CD14-positive monocyte (primary cell): Measurements from ENCODE around the gene SLC12A8. TPM values are rescaled to one million over a fixed set of nuclear protein-coding genes. Genes with fewer than 3 reads are reported as not detected.
A peak's percentile ranks its signal among the peaks of the same experiment; 100 is the strongest.

Experiments
- DNase-seq, 3 donors: peaks; one replicate each; pipeline ENCODE4 v3.0.0-alpha.2; 2011 to 2022
- H2AFZ ChIP-seq: 2 replicates; pipeline ENCODE4 v1.6.0; 2012; ENCODE audit warnings: mild to moderate bottlenecking, low read depth, low read length, inconsistent platforms; ENCODE audit not compliant: insufficient read depth, poor library complexity, severe bottlenecking
- H3K27ac ChIP-seq, 2 donors: 1 replicate in 1 of 2; 2 replicates in 1 of 2; pipeline ENCODE4 v1.5.1; 2012 to 2013; ENCODE audit warnings: low read length in 2 of 2, control low read depth in 1 of 2, inconsistent platforms in 1 of 2, low read depth in 1 of 2, mild to moderate bottlenecking in 1 of 2
- H3K27me3 ChIP-seq, 2 donors: one replicate each; pipeline versions ENCODE4 v1.6.0 to v1.6.1; 2011 to 2013; ENCODE audit warnings: low read length in 2 of 2; ENCODE audit not compliant: control insufficient read depth in 2 of 2, insufficient read depth in 2 of 2
- H3K36me3 ChIP-seq, 2 donors: replicated peaks in 1 of 2; 1 replicate in 1 of 2; 2 replicates in 1 of 2; pipeline versions ENCODE4 v1.5.1 to v1.6.1; 2012 to 2013; ENCODE audit warnings: low read length in 2 of 2, control low read depth in 1 of 2, inconsistent platforms in 1 of 2, mild to moderate bottlenecking in 1 of 2; ENCODE audit not compliant: insufficient read depth in 2 of 2, control insufficient read depth in 1 of 2
- H3K4me1 ChIP-seq, 2 donors: 1 replicate in 1 of 2; 2 replicates in 1 of 2; pipeline versions ENCODE4 v1.5.1 to v1.6.1; 2012 to 2013; ENCODE audit warnings: low read length in 2 of 2, control low read depth in 1 of 2, inconsistent platforms in 1 of 2, mild to moderate bottlenecking in 1 of 2, moderate library complexity in 1 of 2; ENCODE audit not compliant: insufficient read depth in 2 of 2, control insufficient read depth in 1 of 2
- H3K4me2 ChIP-seq: replicated peaks from 2 replicates; pipeline ENCODE3; 2012; ENCODE audit warnings: low read length, moderate library complexity, mild to moderate bottlenecking; ENCODE audit not compliant: poor library complexity, severe bottlenecking; ENCODE audit errors: extremely low read depth
- H3K4me3 ChIP-seq, 3 experiments: fragments of 200-600 bp in 1 of 3; sonication (generic) in 1 of 3; replicated peaks in 1 of 3; 1 replicate in 2 of 3; 2 replicates in 1 of 3; pipeline ENCODE4 v1.5.1; 2011 to 2013; ENCODE audit warnings: low read length in 3 of 3, mild to moderate bottlenecking in 3 of 3, control low read depth in 2 of 3, low read depth in 2 of 3, inconsistent platforms in 1 of 3, moderate library complexity in 1 of 3
- H3K79me2 ChIP-seq: 2 replicates; pipeline ENCODE4 v1.6.0; 2012; ENCODE audit warnings: mild to moderate bottlenecking, control low read depth, inconsistent platforms, low read length, moderate library complexity; ENCODE audit not compliant: insufficient read depth
- H3K9ac ChIP-seq: 2 replicates; pipeline ENCODE4 v1.6.0; 2017; ENCODE audit warnings: low read length, mild to moderate bottlenecking; ENCODE audit not compliant: insufficient read depth, poor library complexity, severe bottlenecking
- H3K9me3 ChIP-seq, 2 donors: replicated peaks in 1 of 2; 1 replicate in 1 of 2; 2 replicates in 1 of 2; pipeline versions ENCODE4 v1.5.1 to v1.6.1; 2012 to 2013; ENCODE audit warnings: low read length in 2 of 2, control low read depth in 1 of 2; ENCODE audit not compliant: control insufficient read depth in 1 of 2, insufficient read depth in 1 of 2
- H4K20me1 ChIP-seq: 2 replicates; pipeline ENCODE4 v1.6.0; 2012; ENCODE audit warnings: mild to moderate bottlenecking, low read length, control low read depth, moderate library complexity; ENCODE audit not compliant: insufficient read depth
- H3K27ac Mint-ChIP-seq, 7 donors: one replicate each; pipeline ENCODE4 v1.8.0; 2020; ENCODE audit warnings: mild to moderate bottlenecking in 7 of 7, mixed read lengths in 7 of 7, moderate library complexity in 6 of 7, inconsistent platforms in 2 of 7
- H3K27me3 Mint-ChIP-seq, 3 donors: one replicate each; pipeline ENCODE4 v1.8.0; 2021 to 2022; ENCODE audit warnings: low read depth in 3 of 3, mild to moderate bottlenecking in 3 of 3, mixed read lengths in 3 of 3, moderate library complexity in 3 of 3, inconsistent platforms in 1 of 3
- H3K36me3 Mint-ChIP-seq, 2 donors: one replicate each; pipeline ENCODE4 v1.8.0; 2020; ENCODE audit warnings: mixed read lengths in 2 of 2, inconsistent platforms in 1 of 2, mild to moderate bottlenecking in 1 of 2
- H3K4me1 Mint-ChIP-seq: one replicate; pipeline ENCODE4 v1.8.0; 2020; ENCODE audit warnings: mild to moderate bottlenecking, mixed read lengths
- H3K4me3 Mint-ChIP-seq, 2 donors: one replicate each; pipeline ENCODE4 v1.8.0; 2020; ENCODE audit warnings: mild to moderate bottlenecking in 2 of 2, mixed read lengths in 2 of 2, moderate library complexity in 1 of 2
- H3K9me3 Mint-ChIP-seq, 7 donors: one replicate each; pipeline ENCODE4 v1.8.0; 2020 to 2022; ENCODE audit warnings: mixed read lengths in 7 of 7, mild to moderate bottlenecking in 6 of 7, moderate library complexity in 6 of 7, inconsistent platforms in 2 of 7
- CTCF ChIP-seq: fragments of 200-600 bp; IDR thresholded peaks from one replicate; pipeline ENCODE4 v1.8.0; 2022; ENCODE audit warnings: antibody characterized with exemption, mild to moderate bottlenecking
- WGBS: methylation state at CpG from one replicate; pipeline ENCODE4 v1.1.5; 2013; ENCODE audit warnings: missing lambda C conversion rate; ENCODE audit not compliant: insufficient coverage; 5-methylcytosine and 5-hydroxymethylcytosine counted together
- intact Hi-C, 2 donors: fragments of 100-400 bp; cut with micrococcal nuclease; formaldehyde crosslinking; loops; one replicate each; pipeline versions ENCODE4 v1.15.0 to v1.15.1; 2023
- polyA plus RNA-seq, 3 donors: library from polyadenylated mRNA; depleted of rRNA in 1 of 3; unstranded in 2 of 3; stranded (reverse) in 1 of 3; fragments of 300-500 nt in 2 of 3; fragments of >200 nt in 1 of 3; fragmentation: Illumina TruSeq in 2 of 3; gene quantifications; 1 replicate in 2 of 3; 2 replicates in 1 of 3; pipeline ENCODE4 v1.2.3, GENCODE V29; 2012 to 2021

SLC12A8 gene
- polyA plus RNA-seq, 3 donors = 0.23 to 0.46 (median 0.35) TPM

GRCh38 chr3:125147491-125147820 lies 65.1 kb downstream of the SLC12A8 start:
- Mint-ChIP-seq H3K27ac (peak overlapping the region; percentile 94 to 98 (median 97)), H3K9me3 (no peaks in the 10 kb centered on the region), H3K27me3 (peaks cover 0 to 2% (median 0%) of the 10 kb centered on the region in 3 donors), H3K4me1 (peaks cover 73% of the 10 kb centered on the region), H3K4me3 (peak overlapping the region; percentile 54 to 73), H3K36me3 (peaks cover 0 to 4% of the 10 kb centered on the region in 2 donors)
- Histone ChIP-seq H3K4me2 (peak overlapping the region; percentile 47), H3K9ac (peak overlapping the region; percentile 42), H3K4me1 (peaks cover 73 to 77% of the 10 kb centered on the region in 2 donors), H2AFZ (peak overlapping the region; percentile 63), H3K36me3 (no peaks in the 10 kb centered on the region), H3K4me3 (peak overlapping the region in 1 of 3 experiments; percentile 54), H3K9me3 (no peaks in the 10 kb centered on the region), H3K27ac (peak overlapping the region; percentile 92 to 96), H3K79me2 (no peaks in the 10 kb centered on the region), H3K27me3 (no peaks in the 10 kb centered on the region), H4K20me1 (no peaks in the 10 kb centered on the region)
- no peak for TF ChIP-seq CTCF
- DNase-seq = no peak
- WGBS = 28% methylated on average over 3 of the region's 6 CpGs
- intact Hi-C loops = loop anchor here in 1 of 2 donors (5.0 kb wide), 1 partner anchor 95 kb away; no protein-coding TSS in a partner anchor

GRCh38 chr3:125146626-125147490 lies 65.7 kb downstream of the SLC12A8 start:
- no peak for TF ChIP-seq CTCF
- peak overlapping the region; percentile 47 for H3K4me2 ChIP-seq
- Mint-ChIP-seq H3K4me3 (peak overlapping the region; percentile 54 to 73), H3K4me1 (peaks cover 79% of the 10 kb centered on the region), H3K27me3 (peaks cover 0 to 2% (median 2%) of the 10 kb centered on the region in 3 donors), H3K36me3 (peaks cover 0 to 4% of the 10 kb centered on the region in 2 donors), H3K9me3 (no peaks in the 10 kb centered on the region), H3K27ac (peak overlapping the region; percentile 94 to 98 (median 97))
- peak overlapping the region; percentile 63 for H2AFZ ChIP-seq
- H3K27me3 ChIP-seq = no peaks in the 10 kb centered on the region
- WGBS = 34% methylated on average over 14 of the region's 22 CpGs
- peaks cover 78 to 83% of the 10 kb centered on the region in 2 donors for H3K4me1 ChIP-seq
- peak overlapping the region; percentile 92 to 96 for H3K27ac ChIP-seq
- peak overlapping the region; percentile 42 for H3K9ac ChIP-seq
- H4K20me1 ChIP-seq = no peaks in the 10 kb centered on the region
- H3K9me3 ChIP-seq = no peaks in the 10 kb centered on the region
- intact Hi-C loops = loop anchor here in 1 of 2 donors (5.0 kb wide), 1 partner anchor 95 kb away; no protein-coding TSS in a partner anchor
- DNase-seq = peak; percentile 68 to 73 (median 70)
- peak overlapping the region in 1 of 3 experiments; percentile 54 for H3K4me3 ChIP-seq
- H3K36me3 ChIP-seq = no peaks in the 10 kb centered on the region
- H3K79me2 ChIP-seq = no peaks in the 10 kb centered on the region
